ENCODE data around the gene DCTN1.

DCTN1 gene

GRCh38 chr2:74333175-74333574, 46.9 kb downstream of the DCTN1 start:
- H3K4me3 ChIP-seq (ENCODE audit: low read length) = no peak overlapping the region
- H3K27ac ChIP-seq (ENCODE audit: low read length) = no peak overlapping the region
- H3K9me3 ChIP-seq (ENCODE audit: insufficient read depth, low read depth, low read length) = no peaks in the 10 kb centered on the region
- H3K9ac ChIP-seq (ENCODE audit: low read depth, low read length) = no peak overlapping the region
- H3K4me1 ChIP-seq (ENCODE audit: insufficient read depth, low read length) = no peaks in the 10 kb centered on the region
- H3K36me3 ChIP-seq (ENCODE audit: insufficient read depth, low read depth, low read length) = no peaks in the 10 kb centered on the region
- H3K27me3 ChIP-seq (ENCODE audit: insufficient read depth, low read length) = no peaks in the 10 kb centered on the region

DNA sequence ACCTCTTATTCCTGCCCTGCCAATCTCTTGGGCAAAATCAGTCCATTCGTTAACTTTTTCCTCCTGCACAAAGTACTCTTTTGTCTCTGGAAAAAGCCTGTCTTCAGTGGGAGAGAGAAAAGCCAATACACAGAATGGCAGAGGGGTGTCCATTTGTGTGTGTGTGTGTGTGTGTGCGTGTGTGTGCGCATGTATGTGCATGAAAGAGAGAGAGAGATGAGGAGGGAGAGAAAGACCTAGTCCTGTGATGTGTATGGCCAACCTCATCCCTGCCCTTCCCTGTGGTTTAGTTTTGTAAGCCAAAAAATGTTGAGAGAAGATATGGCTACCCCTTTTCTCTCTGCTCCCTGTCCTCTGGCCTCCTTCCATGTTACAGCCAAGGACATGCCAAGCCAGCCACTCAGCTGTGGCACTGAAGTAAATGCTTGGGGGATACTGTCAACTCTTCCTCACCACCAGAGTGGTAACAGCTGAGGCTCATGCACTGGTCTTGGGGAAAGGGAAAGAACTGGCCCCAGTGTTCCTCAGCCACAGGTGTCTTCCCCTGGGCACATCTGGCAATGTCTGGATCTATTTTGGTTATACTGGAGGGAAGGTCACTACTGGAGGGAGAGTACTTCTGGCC, 47.4 kb downstream of the DCTN1 start:
- H3K27ac ChIP-seq (ENCODE audit: low read length) = no peak overlapping the region
- no peaks in the 10 kb centered on the region for H3K9me3 ChIP-seq (ENCODE audit: insufficient read depth, low read depth, low read length)
- no peaks in the 10 kb centered on the region; the same call in 1 of the 2 replicates for H3K4me1 ChIP-seq (ENCODE audit: insufficient read depth, low read length)
- no peak overlapping the region for H3K9ac ChIP-seq (ENCODE audit: low read depth, low read length)
- no peaks in the 10 kb centered on the region for H3K27me3 ChIP-seq (ENCODE audit: insufficient read depth, low read length)
- no peak overlapping the region for H3K4me3 ChIP-seq (ENCODE audit: low read length)
- no peaks in the 10 kb centered on the region for H3K36me3 ChIP-seq (ENCODE audit: insufficient read depth, low read depth, low read length)

DNA sequence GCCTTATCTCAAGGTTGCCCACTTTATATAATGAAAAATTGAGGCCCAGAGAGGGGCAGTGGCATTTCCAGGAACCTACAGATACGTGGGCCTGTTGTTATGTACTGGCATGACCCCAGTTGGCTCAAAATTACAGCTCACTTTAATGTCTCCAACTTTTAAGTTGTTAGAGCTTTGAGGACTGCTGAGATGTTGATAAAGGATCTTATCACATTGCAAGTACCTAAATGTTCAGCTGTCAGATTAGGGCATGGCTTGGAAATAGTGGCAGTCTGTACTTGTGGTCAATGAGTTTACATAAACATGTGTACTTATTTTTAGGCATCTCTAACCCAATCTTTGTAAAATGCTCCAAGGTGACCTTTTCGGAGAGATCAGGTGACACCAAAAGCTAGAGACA, 51.5 kb downstream of the DCTN1 start:
- no peak overlapping the region for H3K9ac ChIP-seq (ENCODE audit: low read depth, low read length)
- no peaks in the 10 kb centered on the region for H3K9me3 ChIP-seq (ENCODE audit: insufficient read depth, low read depth, low read length)
- no peaks in the 10 kb centered on the region for H3K36me3 ChIP-seq (ENCODE audit: insufficient read depth, low read depth, low read length)
- no peaks in the 10 kb centered on the region; the same call in 1 of the 2 replicates for H3K4me1 ChIP-seq (ENCODE audit: insufficient read depth, low read length)
- no peak overlapping the region for H3K4me3 ChIP-seq (ENCODE audit: low read length)
- H3K27ac ChIP-seq (ENCODE audit: low read length) = no peak overlapping the region
- no peaks in the 10 kb centered on the region for H3K27me3 ChIP-seq (ENCODE audit: insufficient read depth, low read length)

GRCh38 chr2:74328074-74328473, 52.0 kb downstream of the DCTN1 start:
- Histone ChIP-seq H3K9ac (ENCODE audit: low read depth, low read length) (no peak overlapping the region), H3K27ac (ENCODE audit: low read length) (no peak overlapping the region), H3K4me3 (ENCODE audit: low read length) (no peak overlapping the region), H3K27me3 (ENCODE audit: insufficient read depth, low read length) (no peaks in the 10 kb centered on the region), H3K9me3 (ENCODE audit: insufficient read depth, low read depth, low read length) (no peaks in the 10 kb centered on the region), H3K36me3 (ENCODE audit: insufficient read depth, low read depth, low read length) (no peaks in the 10 kb centered on the region), H3K4me1 (ENCODE audit: insufficient read depth, low read length) (no peaks in the 10 kb centered on the region; the same call in 1 of the 2 replicates)

DNA sequence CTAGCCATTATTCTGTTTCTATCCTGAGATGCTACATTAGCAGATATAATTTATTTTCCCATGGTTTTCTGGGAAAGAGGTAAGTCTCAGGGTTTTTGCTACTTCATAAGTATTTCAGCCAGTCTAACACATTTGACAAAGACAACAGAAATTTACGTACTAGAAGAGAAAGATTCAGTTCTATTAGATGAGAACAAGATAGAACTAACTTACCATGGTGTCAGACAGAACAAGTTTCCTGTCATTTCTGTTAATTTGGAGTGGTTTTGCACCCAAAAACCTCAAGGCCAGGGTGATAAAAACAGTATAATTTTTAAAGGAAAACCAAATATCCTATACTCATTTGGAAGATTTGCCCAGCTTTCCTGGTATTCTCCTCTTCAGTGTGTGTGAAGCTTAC, 52.5 kb downstream of the DCTN1 start:
- Histone ChIP-seq H3K27ac (ENCODE audit: low read length) (no peak overlapping the region), H3K9ac (ENCODE audit: low read depth, low read length) (no peak overlapping the region), H3K36me3 (ENCODE audit: insufficient read depth, low read depth, low read length) (no peaks in the 10 kb centered on the region), H3K9me3 (ENCODE audit: insufficient read depth, low read depth, low read length) (no peaks in the 10 kb centered on the region), H3K27me3 (ENCODE audit: insufficient read depth, low read length) (no peaks in the 10 kb centered on the region), H3K4me1 (ENCODE audit: insufficient read depth, low read length) (no peaks in the 10 kb centered on the region; the same call in 1 of the 2 replicates), H3K4me3 (ENCODE audit: low read length) (no peak overlapping the region)

- Histone ChIP-seq H3K36me3 (ENCODE audit: insufficient read depth, low read depth, low read length) (no peaks in the 10 kb centered on the region), H3K9ac (ENCODE audit: low read depth, low read length) (no peak overlapping the region), H3K4me1 (ENCODE audit: insufficient read depth, low read length) (no peaks in the 10 kb centered on the region; the same call in 1 of the 2 replicates), H3K9me3 (ENCODE audit: insufficient read depth, low read depth, low read length) (no peaks in the 10 kb centered on the region), H3K4me3 (ENCODE audit: low read length) (no peak overlapping the region), H3K27me3 (ENCODE audit: insufficient read depth, low read length) (no peaks in the 10 kb centered on the region), H3K27ac (ENCODE audit: low read length) (no peak overlapping the region)
These were observed 52.9 kb downstream of the DCTN1 start for GRCh38 chr2:74327199-74327598.

DNA sequence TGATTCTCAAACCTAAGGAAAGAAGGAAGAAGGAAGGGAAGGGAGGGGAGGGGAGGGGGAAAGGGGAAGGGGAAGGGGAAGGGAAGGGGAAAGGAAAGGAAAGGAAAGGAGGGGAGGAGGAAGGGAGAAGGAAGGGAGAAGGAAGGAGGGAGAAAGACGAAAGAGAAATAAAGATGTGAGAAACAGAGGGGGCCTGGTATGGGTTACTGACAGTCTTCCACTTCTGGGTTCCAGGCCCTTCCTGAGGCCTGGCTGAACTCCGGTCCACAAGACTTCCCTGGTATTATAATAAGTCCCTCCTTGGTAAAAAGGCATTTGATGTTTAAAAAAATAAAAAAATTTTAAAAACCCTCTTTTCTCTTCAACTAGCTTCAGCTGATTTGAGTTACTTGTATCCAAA, 54.3 kb downstream of the DCTN1 start:
- no peaks in the 10 kb centered on the region; the same call in 1 of the 2 replicates for H3K4me1 ChIP-seq (ENCODE audit: insufficient read depth, low read length)
- no peaks in the 10 kb centered on the region for H3K27me3 ChIP-seq (ENCODE audit: insufficient read depth, low read length)
- no peaks in the 10 kb centered on the region for H3K9me3 ChIP-seq (ENCODE audit: insufficient read depth, low read depth, low read length)
- H3K4me3 ChIP-seq (ENCODE audit: low read length) = no peak overlapping the region
- H3K27ac ChIP-seq (ENCODE audit: low read length) = no peak overlapping the region
- no peaks in the 10 kb centered on the region for H3K36me3 ChIP-seq (ENCODE audit: insufficient read depth, low read depth, low read length)
- H3K9ac ChIP-seq (ENCODE audit: low read depth, low read length) = no peak overlapping the region

DNA sequence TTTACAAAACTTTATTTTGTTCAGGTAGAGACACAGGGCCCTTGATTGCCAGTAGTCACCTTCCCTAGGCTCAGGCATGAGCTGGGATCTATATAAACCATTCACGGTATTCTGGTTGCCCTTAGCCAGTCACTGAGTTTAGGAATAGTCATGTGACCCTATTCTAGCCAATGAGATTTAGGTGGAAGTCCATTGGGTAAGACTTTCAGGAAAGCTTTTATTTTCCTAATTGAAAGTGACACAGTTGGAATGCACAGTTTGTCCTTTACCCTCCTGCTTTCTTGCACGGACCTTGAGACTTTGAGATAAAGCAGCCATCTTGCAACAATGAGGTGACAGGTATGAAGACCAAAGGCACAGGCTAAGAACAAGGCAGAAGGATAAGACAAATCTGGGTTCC, 58.4 kb downstream of the DCTN1 start:
- no peak overlapping the region for H3K27ac ChIP-seq (ENCODE audit: low read length)
- H3K4me3 ChIP-seq (ENCODE audit: low read length) = no peak overlapping the region

GRCh38 chr2:74317701-74318100, 62.4 kb downstream of the DCTN1 start:
- no peak overlapping the region for H3K4me3 ChIP-seq (ENCODE audit: low read length)
- no peaks in the 10 kb centered on the region for H3K27me3 ChIP-seq (ENCODE audit: insufficient read depth, low read length)
- H3K36me3 ChIP-seq (ENCODE audit: insufficient read depth, low read depth, low read length) = no peaks in the 10 kb centered on the region
- no peaks in the 10 kb centered on the region for H3K9me3 ChIP-seq (ENCODE audit: insufficient read depth, low read depth, low read length)
- H3K4me1 ChIP-seq (ENCODE audit: insufficient read depth, low read length) = peaks cover 5% of the 10 kb centered on the region; the same call in 1 of the 2 replicates
- no peak overlapping the region for H3K27ac ChIP-seq (ENCODE audit: low read length)
- H3K9ac ChIP-seq (ENCODE audit: low read depth, low read length) = no peak overlapping the region

More for the DNA sequence above, 58.4 kb downstream of the DCTN1 start:
- Histone ChIP-seq H3K9ac (ENCODE audit: low read depth, low read length) (no peak overlapping the region), H3K36me3 (ENCODE audit: insufficient read depth, low read depth, low read length) (no peaks in the 10 kb centered on the region), H3K27me3 (ENCODE audit: insufficient read depth, low read length) (no peaks in the 10 kb centered on the region), H3K9me3 (ENCODE audit: insufficient read depth, low read depth, low read length) (no peaks in the 10 kb centered on the region), H3K4me1 (ENCODE audit: insufficient read depth, low read length) (peaks cover 4% of the 10 kb centered on the region; the same call in 1 of the 2 replicates)

GRCh38 chr2:74316627-74317295, 63.4 kb downstream of the DCTN1 start:
- Histone ChIP-seq H3K9me3 (ENCODE audit: insufficient read depth, low read depth, low read length) (no peaks in the 10 kb centered on the region), H3K4me3 (ENCODE audit: low read length) (no peak overlapping the region), H3K27ac (ENCODE audit: low read length) (no peak overlapping the region), H3K36me3 (ENCODE audit: insufficient read depth, low read depth, low read length) (no peaks in the 10 kb centered on the region), H3K9ac (ENCODE audit: low read depth, low read length) (no peak overlapping the region), H3K27me3 (ENCODE audit: insufficient read depth, low read length) (no peaks in the 10 kb centered on the region), H3K4me1 (ENCODE audit: insufficient read depth, low read length) (peaks cover 5% of the 10 kb centered on the region; the same call in 1 of the 2 replicates)

DNA sequence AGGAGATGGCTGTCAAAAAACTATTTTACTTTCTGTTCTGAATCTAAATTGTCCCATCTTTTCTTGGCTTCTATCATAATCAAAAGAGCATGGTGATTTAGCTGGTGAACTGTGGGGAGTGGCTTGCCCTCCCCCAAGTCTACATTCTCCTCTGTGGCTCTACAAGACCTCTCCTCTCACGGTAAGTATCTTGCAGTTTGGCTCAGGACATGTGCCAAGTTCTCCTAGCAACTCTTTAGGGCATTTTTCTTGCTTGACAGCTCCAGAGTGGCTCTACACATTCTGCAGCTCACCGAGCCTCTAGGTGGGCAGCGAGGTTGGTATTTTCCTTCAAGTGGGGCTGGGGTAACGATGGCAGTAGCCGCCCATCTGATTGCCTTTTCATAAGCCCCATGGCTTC, 66.0 kb downstream of the DCTN1 start:
- Histone ChIP-seq H3K27me3 (ENCODE audit: insufficient read depth, low read length) (no peaks in the 10 kb centered on the region), H3K27ac (ENCODE audit: low read length) (no peak overlapping the region), H3K4me1 (ENCODE audit: insufficient read depth, low read length) (peaks cover 5% of the 10 kb centered on the region; the same call in 1 of the 2 replicates), H3K9ac (ENCODE audit: low read depth, low read length) (no peak overlapping the region), H3K9me3 (ENCODE audit: insufficient read depth, low read depth, low read length) (no peaks in the 10 kb centered on the region), H3K4me3 (ENCODE audit: low read length) (no peak overlapping the region), H3K36me3 (ENCODE audit: insufficient read depth, low read depth, low read length) (no peaks in the 10 kb centered on the region)

GRCh38 chr2:74313497-74313896, 66.6 kb downstream of the DCTN1 start:
- peaks cover 5% of the 10 kb centered on the region; the same call in 1 of the 2 replicates for H3K4me1 ChIP-seq (ENCODE audit: insufficient read depth, low read length)
- no peak overlapping the region for H3K27ac ChIP-seq (ENCODE audit: low read length)
- H3K4me3 ChIP-seq (ENCODE audit: low read length) = no peak overlapping the region
- H3K36me3 ChIP-seq (ENCODE audit: insufficient read depth, low read depth, low read length) = no peaks in the 10 kb centered on the region
- no peaks in the 10 kb centered on the region for H3K27me3 ChIP-seq (ENCODE audit: insufficient read depth, low read length)
- H3K9me3 ChIP-seq (ENCODE audit: insufficient read depth, low read depth, low read length) = no peaks in the 10 kb centered on the region
- no peak overlapping the region for H3K9ac ChIP-seq (ENCODE audit: low read depth, low read length)

All from iPS-20b (cell line).